Smooth muscle cell of trachea (primary cell): Measurements from ENCODE around the gene UQCR10. TPM values are rescaled to one million over a fixed set of nuclear protein-coding genes. Genes with fewer than 3 reads are reported as not detected.

Source experiments
- total RNA-seq: library from RNA; depleted of rRNA; stranded (reverse); fragments of >200 nt; gene quantifications from 2 replicates; pipeline ENCODE4 v1.2.1, GENCODE V29; 2014

The UQCR10 gene
- total RNA-seq: 69.5 and 84.6 TPM in 2 replicates

GRCh38 chr22:29767171-29768051, at the start of gene UQCR10:
TSS of gene UQCR10 (plus strand) at chr22:29767369. CDS start at chr22:29767399, 30 bp downstream.

GRCh38 chr22:29719899-29720645, 47.1 kb upstream of the UQCR10 start, which contains the start of gene CABP7:
TSS of gene CABP7 (plus strand) at chr22:29720003. CDS start at chr22:29720425, 422 bp downstream.

GRCh38 chr22:29766632-29767170, 468 bp upstream of the UQCR10 start, which contains the start of gene ZMAT5:
TSS of gene ZMAT5 (minus strand) at chr22:29767007. CDS start at chr22:29748544, 18,463 bp downstream.

Other genes with a start within 250 kb of the UQCR10 start
- gene THOC5, start 213.6 kb upstream of the UQCR10 start, total RNA-seq: 54.4 and 73.1 TPM in 2 replicates
- gene NIPSNAP1, start 186.3 kb upstream of the UQCR10 start, total RNA-seq: 60.7 and 77.2 TPM in 2 replicates
- 74.8 and 93.8 TPM in 2 replicates for gene NF2, start 163.7 kb upstream of the UQCR10 start, total RNA-seq
- not detected in 2 replicates for gene CABP7, start 47.4 kb upstream of the UQCR10 start, total RNA-seq
- 28.4 and 34.5 TPM in 2 replicates for gene ZMAT5, start 362 bp upstream of the UQCR10 start, total RNA-seq
- gene ASCC2, start 70.9 kb downstream of the UQCR10 start, total RNA-seq: 26.9 and 38.4 TPM in 2 replicates
- 38.7 and 39.0 TPM in 2 replicates for gene MTMR3, start 115.8 kb downstream of the UQCR10 start, total RNA-seq